Stimulated activated CD4-positive, alpha-beta T cell treated with anti-CD3 and anti-CD28 coated beads, Interleukin-2, amount 100 ng/mL, for 24 hours (primary cell): ENCODE measurements around the gene CABP7.

ENCODE experiments used
- DNase-seq, 2 donors: peaks; one replicate each; pipeline ENCODE4 v3.0.0-alpha.2; 2020

The CABP7 gene

DNA sequence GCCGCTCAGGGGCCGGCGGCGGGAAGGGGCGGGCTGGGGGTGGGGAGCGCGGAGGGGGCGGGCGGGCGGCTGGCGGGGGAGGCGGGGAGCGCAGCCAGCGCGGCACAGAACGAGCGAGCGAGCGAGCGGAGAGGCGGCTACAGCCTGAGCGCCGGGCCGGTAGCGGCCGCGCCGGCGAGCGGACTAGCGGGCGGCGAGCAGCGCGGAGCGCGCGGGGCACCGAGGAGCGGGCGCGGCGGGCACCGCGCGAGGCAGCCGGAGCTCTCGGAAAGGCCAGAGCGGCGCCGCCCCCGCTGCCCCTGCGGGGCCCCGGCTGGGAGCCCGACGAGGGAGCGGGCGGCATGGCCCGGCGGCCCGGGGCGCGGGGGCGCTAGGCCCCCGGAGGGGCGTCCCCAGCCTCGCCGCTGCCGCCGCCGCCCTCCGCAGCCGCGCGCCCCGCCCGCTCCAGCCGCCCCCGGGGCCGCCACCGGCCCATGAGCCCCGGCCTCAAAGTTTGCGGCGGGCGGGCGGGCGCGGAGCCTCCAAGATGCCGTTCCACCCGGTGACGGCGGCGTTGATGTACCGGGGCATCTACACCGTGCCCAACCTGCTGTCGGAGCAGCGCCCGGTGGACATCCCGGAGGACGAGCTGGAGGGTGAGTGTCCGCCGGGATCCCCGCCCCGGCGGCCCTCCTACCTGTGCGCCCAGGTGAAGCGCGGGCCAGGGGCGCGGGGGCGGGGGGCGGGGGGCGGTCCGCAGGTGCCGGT is at the start of gene CABP7:
CABP7 (plus strand) TSS at position 105 of the 747 bp plus-strand sequence; CDS start at position 527, 422 bp downstream.
- DNase-seq = peak in 1 of 2 donors; percentile 21

DNA sequence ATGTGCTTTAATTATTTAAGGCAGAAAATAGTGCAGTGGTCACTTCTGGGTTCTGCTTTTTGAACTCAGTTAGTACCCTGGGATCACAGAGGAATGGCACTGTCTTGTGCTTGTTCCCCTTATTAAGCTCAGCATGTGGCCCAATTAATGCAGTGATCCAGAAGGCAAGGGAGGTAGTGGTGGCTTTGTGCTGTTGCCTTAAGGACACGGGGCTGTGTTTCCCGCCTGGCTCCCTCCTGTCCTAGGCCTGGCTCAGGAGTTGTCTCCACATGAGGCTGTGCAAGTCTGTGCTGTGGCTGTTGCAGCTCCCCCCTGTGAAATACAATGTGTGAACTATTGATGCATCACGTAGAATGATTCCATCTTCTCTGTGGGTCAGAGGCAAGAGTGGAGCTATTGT is 49.2 kb upstream of the CABP7 start:
- no peak for DNase-seq

DNA sequence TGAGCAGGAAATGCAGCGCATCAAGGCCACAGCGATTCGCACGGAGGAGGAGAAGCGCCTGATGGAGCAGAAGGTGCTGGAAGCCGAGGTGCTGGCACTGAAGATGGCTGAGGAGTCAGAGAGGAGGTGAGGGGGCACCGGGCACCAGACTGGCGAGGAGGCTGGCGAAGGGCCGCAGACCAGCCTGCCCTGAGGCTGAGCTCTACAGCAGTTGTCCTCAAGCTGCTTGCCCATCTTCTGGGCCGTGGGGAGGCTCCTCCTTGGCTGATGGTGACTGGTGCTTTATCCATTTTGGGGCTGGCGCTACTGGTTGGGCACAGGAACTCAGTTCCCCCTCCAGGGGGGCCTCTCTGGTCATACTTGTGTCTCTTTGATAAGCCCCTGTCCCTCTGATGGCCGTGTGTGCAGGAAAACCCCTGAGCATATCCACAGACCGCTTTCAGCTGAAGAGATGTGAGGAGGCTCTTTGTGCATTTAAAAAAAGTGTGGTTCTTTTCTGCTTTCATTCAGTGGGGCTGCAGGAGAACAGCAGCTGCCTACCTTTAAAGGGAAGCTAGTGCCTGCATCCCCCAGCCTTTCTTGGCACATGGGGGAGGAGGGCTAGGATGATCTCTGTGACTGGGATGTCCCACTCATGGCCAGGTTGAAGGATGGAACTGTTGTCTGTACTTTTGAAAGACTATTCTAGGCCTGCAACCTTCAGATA is 46.3 kb upstream of the CABP7 start:
- DNase-seq = no peak

DNA sequence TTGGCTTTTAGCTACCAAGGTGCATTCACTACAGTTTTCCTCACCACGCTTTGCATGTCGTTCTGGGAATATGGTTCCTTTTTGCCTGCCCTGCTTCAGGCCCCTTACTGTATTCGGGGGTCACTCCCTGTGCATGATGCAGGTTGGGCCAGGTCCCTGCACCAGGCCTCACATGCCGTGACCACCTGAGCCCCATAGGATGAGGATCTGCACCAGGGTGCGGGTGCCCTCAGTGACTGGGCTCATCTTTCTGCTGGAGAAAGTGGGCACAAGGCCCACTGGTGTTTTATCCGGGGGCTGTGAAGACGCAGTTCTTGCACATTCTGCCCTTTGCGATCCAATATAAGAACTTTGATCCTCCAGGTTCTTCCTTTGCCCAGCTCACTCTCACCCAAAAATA is 45.7 kb upstream of the CABP7 start:
- no peak for DNase-seq

DNA sequence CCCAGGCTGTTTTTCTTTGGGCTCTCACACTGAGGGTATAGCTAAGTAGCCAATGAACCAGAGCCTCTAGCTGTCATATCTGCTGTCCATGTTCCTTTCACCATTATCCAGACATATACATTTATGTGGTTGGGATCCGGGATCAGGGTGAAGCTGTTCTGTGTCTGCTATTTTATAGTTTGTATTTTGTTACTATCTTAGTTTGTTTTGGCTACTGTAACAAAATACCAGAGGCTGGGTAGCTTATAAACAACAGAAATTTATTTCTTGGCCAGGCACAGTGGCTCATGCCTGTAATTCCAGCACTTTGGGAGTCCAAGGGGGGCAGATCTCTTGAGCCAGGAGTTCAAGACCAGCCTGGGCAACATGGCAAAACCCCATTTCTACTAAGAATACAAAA is 40.5 kb upstream of the CABP7 start:
- no peak for DNase-seq

DNA sequence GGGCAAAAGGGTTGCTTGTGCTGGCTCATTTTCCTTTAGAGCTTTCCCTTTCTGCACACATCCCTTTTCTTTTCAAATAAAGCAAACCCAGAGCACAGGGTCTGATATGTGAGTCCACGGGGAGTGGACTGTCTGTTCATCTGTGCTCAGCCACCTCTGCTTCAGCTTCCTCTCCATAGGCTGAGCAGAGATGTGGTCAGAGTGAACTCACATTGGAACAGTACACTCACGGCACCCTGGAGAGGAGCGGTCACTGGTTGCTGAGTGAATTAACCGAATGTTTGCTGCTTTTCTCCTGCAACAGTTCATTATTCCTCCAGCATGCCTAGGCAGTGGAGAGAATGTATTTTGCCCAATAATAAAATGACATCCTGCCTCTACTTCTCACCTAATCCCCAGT is 36.3 kb upstream of the CABP7 start:
- DNase-seq = no peak

DNA sequence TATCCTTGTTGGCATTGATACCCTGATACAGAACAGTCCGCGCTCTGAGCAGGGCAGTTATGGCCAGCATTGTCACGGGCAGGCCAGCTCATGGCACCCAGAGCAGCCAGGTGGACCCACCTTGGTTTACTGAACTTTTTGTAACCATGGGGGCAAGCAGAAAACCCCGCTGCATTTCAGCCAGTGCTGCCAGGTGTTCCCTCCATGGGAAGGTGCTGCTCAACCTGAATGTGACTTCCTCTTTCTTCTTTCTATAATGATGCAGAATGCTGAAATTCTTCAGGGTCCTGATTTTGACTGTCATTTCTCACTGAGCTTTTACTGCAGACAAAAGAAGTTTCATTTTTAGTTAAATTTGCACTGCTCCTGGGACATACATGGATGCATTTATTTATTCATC is 35.6 kb upstream of the CABP7 start:
- no peak for DNase-seq

DNA sequence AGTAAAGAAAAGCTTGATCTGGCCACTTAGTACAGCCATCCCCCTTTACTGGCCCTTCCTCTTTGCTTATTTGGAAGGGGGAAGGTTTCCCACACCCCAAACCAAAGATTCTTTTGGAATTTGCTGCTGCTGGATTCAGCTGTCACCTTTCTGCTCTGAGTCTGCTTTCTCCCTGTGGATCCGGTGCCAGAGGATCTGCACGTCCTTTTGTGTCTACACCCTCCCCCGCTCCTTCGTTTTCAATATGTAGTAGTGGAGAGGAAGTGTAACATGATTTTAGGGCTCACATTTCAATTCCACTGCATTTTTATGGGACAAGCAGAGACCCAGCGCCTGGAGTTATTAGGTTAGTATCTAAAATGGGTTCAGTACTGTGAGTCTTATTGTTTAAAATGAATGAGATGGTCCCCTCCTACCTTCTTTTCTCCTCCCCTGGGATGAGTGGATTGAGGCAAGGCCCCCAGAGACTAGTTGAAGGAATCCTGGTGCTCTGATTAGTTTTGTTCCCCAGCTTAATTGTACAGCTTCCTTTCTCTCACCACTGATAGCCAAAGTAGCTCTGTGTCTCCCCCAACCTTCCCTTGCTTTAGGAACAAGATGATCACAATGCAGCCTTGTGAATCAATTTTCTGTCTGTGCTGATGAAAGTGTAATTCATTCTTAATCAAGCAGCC is 30.5 kb upstream of the CABP7 start:
- no peak for DNase-seq

DNA sequence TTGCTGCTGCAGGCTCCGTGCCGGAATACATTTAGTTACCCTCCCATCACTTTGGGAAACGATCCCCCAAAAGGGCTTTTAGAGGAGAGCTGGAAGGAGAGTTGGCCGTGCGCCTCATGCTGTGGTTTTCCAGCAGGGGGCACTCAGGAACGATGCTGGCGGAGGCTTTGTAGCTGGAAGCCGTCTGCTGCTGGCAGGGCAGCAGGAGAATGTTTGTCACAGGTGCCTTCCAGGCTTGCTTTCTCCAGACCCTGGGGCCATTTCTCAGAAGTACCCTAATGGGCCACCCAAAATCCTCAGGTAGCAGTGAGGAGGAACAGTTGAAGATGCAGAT is 30.0 kb upstream of the CABP7 start:
- peak; percentile 46 to 55 for DNase-seq

DNA sequence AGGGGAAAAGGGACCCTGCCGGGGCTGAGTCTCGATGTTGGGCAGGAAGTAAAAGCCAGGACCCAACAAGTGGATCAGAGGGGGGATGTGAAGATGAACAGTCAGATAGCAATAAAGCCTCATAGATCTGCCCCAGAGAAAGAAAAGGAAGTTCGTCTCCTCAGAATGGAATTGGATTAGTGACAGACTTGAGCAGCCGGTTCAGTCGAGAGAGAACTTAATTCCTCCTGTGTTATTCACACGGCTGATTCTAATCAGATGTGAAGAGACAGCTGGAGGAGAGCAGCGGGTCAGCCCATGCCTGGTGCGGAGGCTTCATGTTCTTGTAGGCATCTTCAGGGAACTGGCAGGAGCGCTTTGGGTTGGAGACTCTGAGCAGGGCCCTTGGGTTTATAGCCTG is 29.3 kb upstream of the CABP7 start:
- DNase-seq = no peak

DNA sequence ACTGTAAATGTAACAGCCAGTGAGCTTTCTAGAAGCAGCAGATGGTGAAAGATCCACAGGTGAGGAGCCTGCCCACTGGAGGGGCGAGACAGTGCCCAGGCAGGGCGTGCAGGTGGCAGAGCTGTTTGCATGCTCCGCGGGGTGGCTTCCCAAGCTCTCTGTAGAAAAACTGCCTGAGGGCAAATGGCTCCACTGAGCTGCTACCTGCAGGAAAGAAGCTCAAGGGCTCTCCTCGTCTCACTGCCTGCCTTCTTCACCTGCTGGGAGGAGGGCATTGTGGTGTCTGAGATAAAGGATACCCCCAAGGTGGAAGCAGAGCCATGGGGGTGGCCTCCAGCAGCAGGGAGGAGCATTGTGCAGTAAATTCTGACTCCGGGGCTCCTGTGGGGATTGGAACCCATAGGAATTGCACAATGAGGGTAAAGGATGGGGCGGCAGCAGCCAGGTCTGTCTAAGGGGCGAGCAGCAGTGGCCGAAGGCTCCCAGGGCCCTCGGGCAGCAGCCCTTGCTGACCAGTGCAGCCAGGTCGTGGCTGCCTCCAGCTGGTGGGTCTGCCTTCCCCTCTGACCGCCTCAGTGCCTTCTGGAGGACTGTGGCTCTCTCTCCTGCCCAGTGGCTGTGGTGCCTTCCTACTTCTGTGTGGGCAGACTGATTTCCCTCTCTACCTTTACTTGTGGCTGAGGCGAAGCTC is 28.0 kb upstream of the CABP7 start:
- no peak for DNase-seq

DNA sequence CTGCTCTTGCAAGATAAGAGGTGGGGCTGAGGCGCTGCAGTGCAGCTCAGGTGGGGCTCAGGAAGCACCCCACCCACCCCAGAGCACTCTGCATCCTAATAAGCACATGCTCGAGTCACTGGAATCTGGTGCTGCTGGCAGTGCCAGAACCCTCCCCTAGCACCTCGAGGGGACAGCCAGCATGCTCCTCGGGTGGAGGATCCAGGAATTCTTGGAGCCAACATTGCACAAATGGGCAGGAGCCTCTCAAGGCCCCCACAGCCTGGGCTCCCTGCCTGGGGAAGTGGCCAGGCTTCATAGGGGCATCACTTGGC is 27.5 kb upstream of the CABP7 start:
- DNase-seq = no peak

DNA sequence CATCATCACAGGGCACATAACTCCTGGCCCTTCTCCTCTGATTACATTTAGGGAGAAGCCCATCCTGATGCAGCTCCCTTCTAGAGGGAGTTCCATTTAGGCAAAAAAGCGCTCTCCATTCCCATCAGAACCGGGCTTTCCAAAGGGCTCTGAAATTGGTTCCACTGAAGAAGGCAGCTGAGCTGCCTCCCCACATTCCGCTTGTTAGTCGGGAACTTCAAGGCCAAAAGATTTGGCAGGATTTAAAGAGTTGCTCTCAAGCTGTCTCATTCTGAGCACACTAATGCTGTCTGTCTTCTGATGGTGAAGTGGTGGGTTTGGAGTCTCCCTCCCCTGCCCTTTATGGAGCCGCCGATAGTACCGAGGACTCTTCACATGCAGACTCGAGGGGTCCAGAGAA is 26.6 kb upstream of the CABP7 start:
- DNase-seq = no peak

DNA sequence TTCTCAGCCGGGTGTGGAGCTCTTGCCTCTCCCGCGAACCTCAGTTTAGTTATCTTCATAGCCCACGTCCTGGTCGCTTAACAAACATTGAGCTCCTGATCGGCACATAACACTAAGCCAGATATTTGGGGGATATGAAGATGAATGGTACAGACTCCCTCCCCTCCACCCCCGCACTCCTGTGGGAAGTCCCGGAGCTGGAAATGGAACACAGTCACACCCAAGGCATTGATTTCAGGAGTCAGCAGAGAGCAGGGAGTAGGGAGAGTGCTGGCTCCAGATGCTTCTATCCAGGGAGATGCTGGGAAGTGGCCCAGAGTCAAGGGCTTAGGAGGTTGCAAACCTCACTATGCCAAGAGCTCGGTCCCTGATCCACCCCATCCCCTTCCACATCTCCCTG is 26.1 kb upstream of the CABP7 start:
- no peak for DNase-seq

DNA sequence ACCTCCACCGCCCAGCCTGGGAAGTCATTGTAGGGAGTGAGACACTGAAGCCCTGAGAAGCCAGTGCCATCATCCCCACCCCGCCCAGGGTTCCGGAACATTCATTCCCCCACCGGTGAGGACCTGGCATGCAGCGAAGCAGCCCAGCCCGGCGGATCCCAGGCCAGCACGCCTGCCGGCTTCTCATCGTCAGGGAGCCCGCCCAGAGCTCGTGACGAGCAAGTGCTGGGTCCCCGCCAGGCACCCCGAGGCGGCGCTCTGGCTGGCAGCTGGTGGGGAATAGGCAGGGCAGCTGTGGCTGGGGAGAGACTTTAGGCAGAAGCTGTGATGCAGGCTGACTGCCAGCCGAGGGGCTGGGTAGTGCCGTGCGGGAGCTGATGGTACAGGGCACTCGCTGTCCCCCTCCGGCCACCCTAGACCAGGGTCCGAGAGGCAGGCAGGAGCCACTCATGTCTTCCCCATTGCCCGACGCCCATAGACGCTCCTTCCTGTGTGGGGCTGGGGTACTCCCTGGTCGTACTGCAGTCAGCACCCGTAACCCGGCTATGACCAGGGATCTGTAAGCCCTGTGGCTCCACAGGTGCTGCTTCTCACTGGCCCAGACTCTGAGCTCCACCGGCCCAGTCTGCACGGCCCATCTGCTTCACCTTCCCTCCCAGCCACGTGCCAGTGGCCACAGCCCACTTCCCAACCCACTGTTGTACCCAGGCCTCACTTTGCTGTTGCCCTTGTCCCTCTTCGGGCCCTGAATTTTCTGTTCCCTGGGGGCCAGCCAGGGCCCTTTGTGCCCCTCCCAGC is 24.5 kb upstream of the CABP7 start:
- no peak for DNase-seq

DNA sequence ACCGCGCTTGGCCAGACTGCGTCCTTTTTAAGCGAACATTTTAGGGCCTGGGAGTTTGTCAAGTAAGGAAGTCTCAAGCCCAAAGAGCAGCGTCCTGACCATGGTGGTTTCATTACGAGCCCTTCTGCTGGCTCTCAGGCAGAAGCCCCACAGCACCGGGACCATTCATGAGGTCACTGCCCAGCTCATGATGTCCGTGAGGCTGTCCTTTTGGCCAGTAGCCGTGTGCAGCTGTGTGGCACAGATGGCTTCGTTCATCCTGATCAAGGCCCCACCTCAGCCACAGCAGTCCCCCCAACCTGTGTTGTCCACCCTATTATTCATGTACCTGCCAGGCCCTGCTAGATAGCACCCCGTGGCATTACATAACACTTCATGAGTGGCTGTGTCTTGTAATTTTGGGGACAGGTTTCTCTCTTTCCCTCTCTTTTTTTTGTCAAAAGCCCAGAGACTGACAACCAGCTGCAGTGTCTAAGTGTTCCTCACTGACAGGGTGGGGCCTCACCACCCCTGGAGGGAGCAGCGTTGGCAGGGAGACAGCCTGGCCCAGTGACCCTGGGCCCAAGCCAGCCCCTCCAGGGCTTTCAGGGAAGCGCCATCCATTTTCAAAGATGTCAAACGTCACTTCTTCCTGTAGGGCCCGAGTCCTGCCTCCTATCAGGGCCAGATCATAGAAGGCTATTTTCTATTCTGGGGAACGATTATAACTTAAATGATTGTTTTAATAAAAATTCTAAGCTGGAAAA is 21.8 kb upstream of the CABP7 start:
- DNase-seq = no peak

DNA sequence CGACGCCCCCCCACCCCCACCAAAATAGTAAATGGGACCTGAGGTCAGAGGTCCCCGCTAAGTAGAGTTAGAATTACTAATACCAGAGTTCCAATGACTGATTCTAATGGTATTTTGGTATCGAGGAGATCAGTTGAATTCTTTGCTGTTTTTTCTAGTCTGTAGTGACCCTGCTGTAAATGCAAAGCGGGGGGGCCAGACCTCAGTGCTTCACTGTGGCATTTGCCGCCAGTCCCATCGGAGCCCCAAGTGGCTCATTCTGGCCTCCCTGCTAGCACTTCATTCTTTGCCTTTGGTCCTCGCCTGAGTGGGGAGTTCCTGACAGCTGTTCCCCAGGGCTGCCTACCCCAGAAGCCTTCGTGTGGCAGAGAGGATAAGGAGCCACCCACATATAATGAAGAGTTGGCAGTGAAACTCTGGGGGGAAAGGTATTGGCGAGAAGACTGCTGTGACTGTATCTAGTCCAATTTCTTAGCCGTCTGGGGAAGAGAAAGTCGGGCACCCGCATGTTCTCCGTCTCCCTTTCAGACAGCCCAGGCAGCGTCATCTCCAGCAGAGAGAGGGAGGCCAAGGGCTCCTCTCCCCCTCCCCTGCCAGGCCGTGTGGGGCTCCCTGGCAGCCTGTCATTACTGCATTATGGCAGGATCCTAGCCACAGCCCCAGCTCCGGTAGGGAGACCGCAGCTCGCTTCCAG is 19.4 kb upstream of the CABP7 start:
- DNase-seq = no peak

DNA sequence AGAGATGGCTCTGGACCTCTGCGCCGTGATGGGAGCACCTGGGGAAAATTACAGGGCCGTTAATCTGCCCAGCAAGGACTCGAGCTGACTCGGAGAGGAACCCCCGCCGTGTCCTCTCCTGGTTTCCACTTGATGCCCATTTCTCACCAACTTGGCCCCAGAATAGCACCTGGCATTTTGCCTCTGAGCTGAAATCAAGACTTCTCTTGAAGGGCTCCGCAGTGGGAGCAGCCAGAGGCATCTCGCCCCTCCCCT is 19.0 kb upstream of the CABP7 start:
- no peak for DNase-seq

DNA sequence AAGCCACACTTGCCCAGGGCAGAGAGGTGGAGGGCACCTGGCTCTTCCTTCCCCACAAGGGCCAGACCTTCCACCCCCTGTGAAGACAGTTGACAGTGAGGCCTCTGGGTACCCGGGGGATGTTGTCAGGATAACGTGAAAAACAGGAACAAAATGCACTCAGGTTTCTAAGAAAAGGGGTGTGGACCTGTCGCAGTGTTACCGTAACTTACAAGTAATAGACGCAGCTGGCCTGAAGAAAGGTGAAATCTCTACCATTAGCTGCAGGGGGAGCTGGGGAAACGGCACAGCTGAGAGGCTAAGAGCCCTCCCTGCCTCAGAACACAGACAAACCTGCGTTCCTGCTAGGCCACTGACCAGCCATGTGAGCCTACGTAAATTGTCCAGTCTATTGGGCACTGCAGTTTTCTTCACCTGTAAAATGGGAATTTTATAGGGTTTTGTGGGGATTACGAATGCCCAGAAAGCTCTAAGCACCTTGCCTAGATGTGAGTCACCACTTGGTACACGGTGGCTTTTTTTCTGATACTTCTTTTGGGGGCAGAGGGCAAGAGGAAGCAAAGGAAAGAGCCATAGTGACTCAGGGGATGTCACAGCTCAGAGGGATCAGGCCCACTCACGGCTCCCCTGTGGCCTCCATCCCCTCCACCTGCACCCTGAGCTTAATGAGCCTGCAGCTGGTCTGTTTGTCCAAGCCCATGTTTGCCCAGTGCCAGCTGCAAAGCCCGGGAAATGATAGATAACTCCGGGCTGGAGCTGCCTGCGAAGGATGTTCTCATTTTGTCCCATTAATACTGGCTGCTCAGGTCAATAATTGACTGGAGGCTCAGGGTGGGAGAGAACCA is 18.4 kb upstream of the CABP7 start:
- DNase-seq = no peak

DNA sequence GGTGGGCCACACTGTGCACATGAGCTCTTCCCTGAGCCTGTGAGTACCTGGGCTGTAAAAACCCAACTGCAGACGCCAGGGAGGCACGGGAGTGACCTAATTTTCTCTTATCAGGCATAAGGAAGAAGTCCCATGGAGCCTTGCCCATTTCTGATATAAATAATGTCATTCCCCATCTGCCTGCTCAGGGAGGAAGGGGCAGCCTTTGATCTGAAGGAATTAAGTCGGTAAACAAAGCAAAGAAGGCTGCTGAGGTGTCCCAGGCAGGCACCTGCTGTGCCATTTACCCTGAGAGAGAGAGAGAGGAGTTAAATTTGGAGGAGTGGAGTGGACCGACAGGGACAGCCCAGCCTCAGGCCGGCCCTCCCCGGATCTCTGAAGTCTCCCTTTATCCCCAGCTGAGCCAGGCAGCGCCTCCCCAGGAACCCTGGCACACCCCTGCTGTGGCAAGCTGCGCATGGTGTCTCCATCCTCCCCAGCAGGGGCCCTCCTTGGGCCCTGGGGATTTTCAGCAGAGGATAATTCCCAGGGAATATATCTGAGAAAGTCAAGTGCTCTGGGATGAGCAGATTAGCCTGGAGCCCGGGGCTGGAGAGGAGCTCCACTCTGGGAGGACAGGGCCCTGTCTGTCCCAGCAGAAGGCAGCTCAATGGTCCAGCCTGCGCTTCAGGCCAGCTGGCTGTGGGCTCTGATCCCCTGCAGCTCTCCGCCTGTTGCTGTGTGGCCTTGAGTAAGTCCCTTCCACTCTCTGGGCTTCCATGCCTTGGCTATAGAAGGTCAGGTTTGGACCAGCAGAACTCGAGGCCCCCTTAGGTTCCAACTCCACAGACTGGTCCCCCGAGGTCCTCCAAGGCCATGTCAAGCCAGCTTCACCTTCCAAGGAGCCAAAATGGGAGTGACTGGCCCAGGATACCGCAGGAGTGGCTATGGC is 17.5 kb upstream of the CABP7 start:
- no peak for DNase-seq
